GM12878 (cell line): ENCODE measurements around the gene UGT2B10. TPM values are rescaled to one million over a fixed set of nuclear protein-coding genes. Genes with fewer than 3 reads are reported as not detected.

ENCODE experiments used
- BCLAF1 ChIP-seq: fragments of 450-650 bp; IDR thresholded peaks from 2 replicates; pipeline ENCODE4 v1.6.1; 2017; ENCODE audit warnings: antibody characterized with exemption, mild to moderate bottlenecking, moderate library complexity
- CREM ChIP-seq: IDR thresholded peaks from 2 replicates; pipeline ENCODE4 v1.6.1; 2014; ENCODE audit warnings: antibody characterized with exemption, low read depth
- EZH2 ChIP-seq: IDR thresholded peaks from 2 replicates; pipeline ENCODE4 v1.6.1; 2012; ENCODE audit warnings: low read depth, mild to moderate bottlenecking, control low read depth, inconsistent platforms, low read length, borderline replicate concordance; ENCODE audit not compliant: control insufficient read depth
- MLLT1 ChIP-seq: fragments of 450-650 bp; IDR thresholded peaks from 2 replicates; pipeline ENCODE4 v1.6.1; 2016; ENCODE audit warnings: mild to moderate bottlenecking
- NR2C1 ChIP-seq: fragments of 450-650 bp; IDR thresholded peaks from 2 replicates; pipeline ENCODE4 v1.6.1; 2017; ENCODE audit warnings: antibody characterized with exemption, mild to moderate bottlenecking, moderate library complexity
- RELA ChIP-seq: fragments of 450-650 bp; IDR thresholded peaks from 2 replicates; pipeline ENCODE4 v1.8.0; 2014; ENCODE audit warnings: borderline replicate concordance; ENCODE audit not compliant: partially characterized antibody
- SMAD5 ChIP-seq: IDR thresholded peaks from 2 replicates; pipeline ENCODE4 v1.6.1; 2016; ENCODE audit warnings: antibody characterized with exemption, low read depth
- ZNF274 ChIP-seq: IDR thresholded peaks from one replicate; pipeline ENCODE4 v1.8.0; 2011; ENCODE audit not compliant: insufficient read length, insufficient read depth
- polyA plus RNA-seq, 11 experiments: library from polyadenylated mRNA; depleted of rRNA in 4 of 11; unstranded in 6 of 11; stranded (reverse) in 5 of 11; fragments of >200 nt; fragmentation: Nextera tagmentation in 4 of 11; fragmentation: Illumina TruSeq in 1 of 11; extraction: Ambion mirVana in 4 of 11; extraction: Trizol in 1 of 11; gene quantifications; 1 replicate in 1 of 11; 2 replicates in 10 of 11; pipeline versions ENCODE4 v1.2.1 to v1.2.3, GENCODE V29; 2011 to 2016; ENCODE audit warnings: inconsistent platforms in 2 of 11, missing spikeins in 2 of 11, low read depth in 1 of 11
- total RNA-seq, 4 experiments: library from RNA; depleted of rRNA in 3 of 4; stranded (reverse); fragments of >200 nt in 3 of 4; fragmentation: Illumina TruSeq in 1 of 4; extraction: Trizol in 1 of 4; gene quantifications; 2 replicates each; pipeline versions ENCODE4 v1.2.1 to v1.2.3, GENCODE V29; 2013 to 2021
- TF ChIP-seq, protein P1 (sequence below): fragments of 450-650 bp; formaldehyde crosslinking; IDR thresholded peaks from 2 replicates; pipeline ENCODE4 v1.4.0; 2020; ENCODE audit warnings: mild to moderate bottlenecking, moderate library complexity
- TF ChIP-seq, protein P2 (sequence below): fragments of 450-650 bp; IDR thresholded peaks from 2 replicates; pipeline ENCODE4 v1.6.1; 2017; ENCODE audit warnings: mild to moderate bottlenecking, moderate library complexity
- TF ChIP-seq, protein P3 (sequence below): fragments of 450-650 bp; IDR thresholded peaks from 2 replicates; pipeline ENCODE4 v1.6.1; 2017; ENCODE audit warnings: borderline replicate concordance

Gene UGT2B10
- total and polyA plus RNA-seq, 10 of the 15 experiments (the other 5 are each of a cell fraction or from before 2014, with no cell fraction given) = not detected

GRCh38 chr4:68864438-68865187 is 48.8 kb downstream of the UGT2B10 start (continued):
- TF ChIP-seq, protein P1, sequence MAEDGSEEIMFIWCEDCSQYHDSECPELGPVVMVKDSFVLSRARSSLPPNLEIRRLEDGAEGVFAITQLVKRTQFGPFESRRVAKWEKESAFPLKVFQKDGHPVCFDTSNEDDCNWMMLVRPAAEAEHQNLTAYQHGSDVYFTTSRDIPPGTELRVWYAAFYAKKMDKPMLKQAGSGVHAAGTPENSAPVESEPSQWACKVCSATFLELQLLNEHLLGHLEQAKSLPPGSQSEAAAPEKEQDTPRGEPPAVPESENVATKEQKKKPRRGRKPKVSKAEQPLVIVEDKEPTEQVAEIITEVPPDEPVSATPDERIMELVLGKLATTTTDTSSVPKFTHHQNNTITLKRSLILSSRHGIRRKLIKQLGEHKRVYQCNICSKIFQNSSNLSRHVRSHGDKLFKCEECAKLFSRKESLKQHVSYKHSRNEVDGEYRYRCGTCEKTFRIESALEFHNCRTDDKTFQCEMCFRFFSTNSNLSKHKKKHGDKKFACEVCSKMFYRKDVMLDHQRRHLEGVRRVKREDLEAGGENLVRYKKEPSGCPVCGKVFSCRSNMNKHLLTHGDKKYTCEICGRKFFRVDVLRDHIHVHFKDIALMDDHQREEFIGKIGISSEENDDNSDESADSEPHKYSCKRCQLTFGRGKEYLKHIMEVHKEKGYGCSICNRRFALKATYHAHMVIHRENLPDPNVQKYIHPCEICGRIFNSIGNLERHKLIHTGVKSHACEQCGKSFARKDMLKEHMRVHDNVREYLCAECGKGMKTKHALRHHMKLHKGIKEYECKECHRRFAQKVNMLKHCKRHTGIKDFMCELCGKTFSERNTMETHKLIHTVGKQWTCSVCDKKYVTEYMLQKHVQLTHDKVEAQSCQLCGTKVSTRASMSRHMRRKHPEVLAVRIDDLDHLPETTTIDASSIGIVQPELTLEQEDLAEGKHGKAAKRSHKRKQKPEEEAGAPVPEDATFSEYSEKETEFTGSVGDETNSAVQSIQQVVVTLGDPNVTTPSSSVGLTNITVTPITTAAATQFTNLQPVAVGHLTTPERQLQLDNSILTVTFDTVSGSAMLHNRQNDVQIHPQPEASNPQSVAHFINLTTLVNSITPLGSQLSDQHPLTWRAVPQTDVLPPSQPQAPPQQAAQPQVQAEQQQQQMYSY (CRISPR knock-in tag) = no peak
- TF ChIP-seq EZH2 (no peak), SMAD5 (no peak), MLLT1 (no peak), ZNF274 (no peak), NR2C1 (no peak), RELA (no peak), BCLAF1 (no peak), CREM (no peak)
- TF ChIP-seq, protein P2, sequence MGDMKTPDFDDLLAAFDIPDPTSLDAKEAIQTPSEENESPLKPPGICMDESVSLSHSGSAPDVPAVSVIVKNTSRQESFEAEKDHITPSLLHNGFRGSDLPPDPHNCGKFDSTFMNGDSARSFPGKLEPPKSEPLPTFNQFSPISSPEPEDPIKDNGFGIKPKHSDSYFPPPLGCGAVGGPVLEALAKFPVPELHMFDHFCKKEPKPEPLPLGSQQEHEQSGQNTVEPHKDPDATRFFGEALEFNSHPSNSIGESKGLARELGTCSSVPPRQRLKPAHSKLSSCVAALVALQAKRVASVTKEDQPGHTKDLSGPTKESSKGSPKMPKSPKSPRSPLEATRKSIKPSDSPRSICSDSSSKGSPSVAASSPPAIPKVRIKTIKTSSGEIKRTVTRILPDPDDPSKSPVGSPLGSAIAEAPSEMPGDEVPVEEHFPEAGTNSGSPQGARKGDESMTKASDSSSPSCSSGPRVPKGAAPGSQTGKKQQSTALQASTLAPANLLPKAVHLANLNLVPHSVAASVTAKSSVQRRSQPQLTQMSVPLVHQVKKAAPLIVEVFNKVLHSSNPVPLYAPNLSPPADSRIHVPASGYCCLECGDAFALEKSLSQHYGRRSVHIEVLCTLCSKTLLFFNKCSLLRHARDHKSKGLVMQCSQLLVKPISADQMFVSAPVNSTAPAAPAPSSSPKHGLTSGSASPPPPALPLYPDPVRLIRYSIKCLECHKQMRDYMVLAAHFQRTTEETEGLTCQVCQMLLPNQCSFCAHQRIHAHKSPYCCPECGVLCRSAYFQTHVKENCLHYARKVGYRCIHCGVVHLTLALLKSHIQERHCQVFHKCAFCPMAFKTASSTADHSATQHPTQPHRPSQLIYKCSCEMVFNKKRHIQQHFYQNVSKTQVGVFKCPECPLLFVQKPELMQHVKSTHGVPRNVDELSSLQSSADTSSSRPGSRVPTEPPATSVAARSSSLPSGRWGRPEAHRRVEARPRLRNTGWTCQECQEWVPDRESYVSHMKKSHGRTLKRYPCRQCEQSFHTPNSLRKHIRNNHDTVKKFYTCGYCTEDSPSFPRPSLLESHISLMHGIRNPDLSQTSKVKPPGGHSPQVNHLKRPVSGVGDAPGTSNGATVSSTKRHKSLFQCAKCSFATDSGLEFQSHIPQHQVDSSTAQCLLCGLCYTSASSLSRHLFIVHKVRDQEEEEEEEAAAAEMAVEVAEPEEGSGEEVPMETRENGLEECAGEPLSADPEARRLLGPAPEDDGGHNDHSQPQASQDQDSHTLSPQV = no peak
- TF ChIP-seq, protein P3, sequence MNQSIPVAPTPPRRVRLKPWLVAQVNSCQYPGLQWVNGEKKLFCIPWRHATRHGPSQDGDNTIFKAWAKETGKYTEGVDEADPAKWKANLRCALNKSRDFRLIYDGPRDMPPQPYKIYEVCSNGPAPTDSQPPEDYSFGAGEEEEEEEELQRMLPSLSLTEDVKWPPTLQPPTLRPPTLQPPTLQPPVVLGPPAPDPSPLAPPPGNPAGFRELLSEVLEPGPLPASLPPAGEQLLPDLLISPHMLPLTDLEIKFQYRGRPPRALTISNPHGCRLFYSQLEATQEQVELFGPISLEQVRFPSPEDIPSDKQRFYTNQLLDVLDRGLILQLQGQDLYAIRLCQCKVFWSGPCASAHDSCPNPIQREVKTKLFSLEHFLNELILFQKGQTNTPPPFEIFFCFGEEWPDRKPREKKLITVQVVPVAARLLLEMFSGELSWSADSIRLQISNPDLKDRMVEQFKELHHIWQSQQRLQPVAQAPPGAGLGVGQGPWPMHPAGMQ = no peak
